NCI-H2196 (cell line): ENCODE results near the gene IL17RD.

Source experiments
- DNase-seq: peaks from one replicate; lab custom pipeline; 2025; ENCODE audit not compliant: unreplicated experiment; lab: John Stamatoyannopoulos, UW

IL17RD gene

GRCh38 chr3:57130571-57131209, 34.5 kb downstream of the IL17RD start:
- no peak for DNase-seq

GRCh38 chr3:57128826-57129667, 36.1 kb downstream of the IL17RD start:
- no peak for DNase-seq

GRCh38 chr3:57127891-57128518, 37.1 kb downstream of the IL17RD start:
- no peak for DNase-seq

- DNase-seq = no peak
Measured at GRCh38 chr3:57126244-57126643, 38.9 kb downstream of the IL17RD start.

GRCh38 chr3:57120451-57121174, 44.5 kb downstream of the IL17RD start:
- DNase-seq = no peak

- no peak for DNase-seq
Measured at GRCh38 chr3:57120040-57120439, 45.1 kb downstream of the IL17RD start.

- no peak for DNase-seq
Measured at GRCh38 chr3:57118254-57118653, 46.9 kb downstream of the IL17RD start.

- DNase-seq = no peak
Measured at GRCh38 chr3:57116501-57116900, 48.7 kb downstream of the IL17RD start.

- no peak for DNase-seq
Measured at GRCh38 chr3:57112206-57112605, 52.9 kb downstream of the IL17RD start.

GRCh38 chr3:57110798-57111197, 54.4 kb downstream of the IL17RD start:
- peak; percentile 8 for DNase-seq

GRCh38 chr3:57110214-57110613, 54.9 kb downstream of the IL17RD start:
- DNase-seq = no peak

- no peak for DNase-seq
Measured at GRCh38 chr3:57109437-57110199, 55.5 kb downstream of the IL17RD start.

- DNase-seq = no peak
Measured at GRCh38 chr3:57108684-57109083, 56.5 kb downstream of the IL17RD start.

GRCh38 chr3:57105585-57105984, 59.6 kb downstream of the IL17RD start:
- no peak for DNase-seq

- peak; percentile 60 for DNase-seq
Measured at GRCh38 chr3:57100046-57100695, 65.0 kb downstream of the IL17RD start.

GRCh38 chr3:57098418-57099310, 66.5 kb downstream of the IL17RD start:
- no peak for DNase-seq

GRCh38 chr3:57097536-57097935, 67.6 kb downstream of the IL17RD start:
- DNase-seq = no peak

GRCh38 chr3:57095363-57095762, 69.8 kb downstream of the IL17RD start:
- DNase-seq = no peak

GRCh38 chr3:57094575-57094974, 70.6 kb downstream of the IL17RD start:
- DNase-seq = no peak
